Stomach (tissue), 9 donors: ENCODE data around the gene SUPT4H1. TPM values are rescaled to one million over a fixed set of nuclear protein-coding genes. Genes with fewer than 3 reads are reported as not detected.

ENCODE experiments used
- DNase-seq, 2 donors: peaks; one replicate each; pipeline versions ENCODE4 v3.0.0 to v3.0.0-alpha.2; 2013 to 2019
- H3K27ac ChIP-seq, 5 donors: fragments of 200-600 bp in 4 of 5; sonication (generic) in 4 of 5; one replicate each; pipeline ENCODE4 v1.5.1; 2013 to 2019; ENCODE audit warnings: mild to moderate bottlenecking in 1 of 5, moderate library complexity in 1 of 5
- H3K27me3 ChIP-seq, 3 donors: fragments of 200-600 bp; sonication (generic); one replicate each; pipeline ENCODE4 v1.5.1; 2017 to 2019; ENCODE audit warnings: mixed run types in 1 of 3
- H3K36me3 ChIP-seq, 4 donors: fragments of 200-600 bp; sonication (generic); 1 replicate in 3 of 4; 2 replicates in 1 of 4; pipeline ENCODE4 v1.5.1; 2016 to 2019
- H3K4me1 ChIP-seq, 4 donors: fragments of 200-600 bp; sonication (generic); one replicate each; pipeline ENCODE4 v1.5.1; 2016 to 2019
- H3K4me3 ChIP-seq, 4 donors: fragments of 200-600 bp; sonication (generic) in 3 of 4; one replicate each; pipeline ENCODE4 v1.5.1; 2016 to 2019; ENCODE audit warnings: mild to moderate bottlenecking in 1 of 4
- H3K9me3 ChIP-seq, 4 donors: fragments of 200-600 bp; sonication (generic); one replicate each; pipeline ENCODE4 v1.5.1; 2016 to 2019
- EP300 ChIP-seq: sonication (generic); formaldehyde crosslinking; IDR thresholded peaks from one replicate; pipeline ENCODE4 v1.6.1; 2017; ENCODE audit warnings: antibody characterized with exemption
- POLR2A ChIP-seq, 4 donors: fragments of 450-650 bp; IDR thresholded peaks; one replicate each; pipeline ENCODE4 v1.6.1; 2016; ENCODE audit warnings: antibody characterized with exemption in 4 of 4, control low read depth in 2 of 4, mild to moderate bottlenecking in 1 of 4, moderate library complexity in 1 of 4
- POLR2AphosphoS5 ChIP-seq, 3 donors: sonication (generic); formaldehyde crosslinking; IDR thresholded peaks; one replicate each; pipeline ENCODE4 v1.6.1; 2016; ENCODE audit warnings: antibody characterized with exemption in 3 of 3
- WGBS, 5 donors: extraction: QIAGEN DNeasy Blood & Tissue Kit in 3 of 5; methylation state at CpG; one replicate each; pipeline versions ENCODE4 v1.1.5 to v1.1.7; 2013 to 2018; 5-methylcytosine and 5-hydroxymethylcytosine counted together
- intact Hi-C: fragments of 100-400 bp; cut with DNase I; formaldehyde crosslinking; loops from one replicate; pipeline ENCODE4 v1.15.1; 2023; ENCODE audit warnings: low total_unique reads
- polyA plus RNA-seq, 3 donors: library from polyadenylated mRNA; stranded (reverse); fragments of 200-250 nt; gene quantifications; one replicate each; pipeline ENCODE4 v1.2.3, GENCODE V29; 2013
- total RNA-seq, 5 donors: library from RNA; depleted of rRNA; stranded (reverse); fragments of >200 nt; gene quantifications; one replicate each; pipeline versions ENCODE4 v1.1.0 to v1.2.3, GENCODE V29; 2014 to 2016
- TF ChIP-seq, protein P1 (sequence below), 7 experiments: fragments of 450-650 bp in 4 of 7; fragments of 200-600 bp in 3 of 7; sonication (generic) in 3 of 7; IDR thresholded peaks; one replicate each; pipeline ENCODE4 v1.5.1; 2016 to 2019; ENCODE audit warnings: antibody characterized with exemption in 7 of 7, control low read depth in 2 of 7, mild to moderate bottlenecking in 1 of 7
- donor health status: healthy with polysubstance abuse.
- donor health status: Bipolar disorder and iron deficiency.
- donor health status: healthy.

SUPT4H1 gene
- total and polyA plus RNA-seq, 8 donors, result 6.7 to 80.9 (median 43.1) TPM

DNA sequence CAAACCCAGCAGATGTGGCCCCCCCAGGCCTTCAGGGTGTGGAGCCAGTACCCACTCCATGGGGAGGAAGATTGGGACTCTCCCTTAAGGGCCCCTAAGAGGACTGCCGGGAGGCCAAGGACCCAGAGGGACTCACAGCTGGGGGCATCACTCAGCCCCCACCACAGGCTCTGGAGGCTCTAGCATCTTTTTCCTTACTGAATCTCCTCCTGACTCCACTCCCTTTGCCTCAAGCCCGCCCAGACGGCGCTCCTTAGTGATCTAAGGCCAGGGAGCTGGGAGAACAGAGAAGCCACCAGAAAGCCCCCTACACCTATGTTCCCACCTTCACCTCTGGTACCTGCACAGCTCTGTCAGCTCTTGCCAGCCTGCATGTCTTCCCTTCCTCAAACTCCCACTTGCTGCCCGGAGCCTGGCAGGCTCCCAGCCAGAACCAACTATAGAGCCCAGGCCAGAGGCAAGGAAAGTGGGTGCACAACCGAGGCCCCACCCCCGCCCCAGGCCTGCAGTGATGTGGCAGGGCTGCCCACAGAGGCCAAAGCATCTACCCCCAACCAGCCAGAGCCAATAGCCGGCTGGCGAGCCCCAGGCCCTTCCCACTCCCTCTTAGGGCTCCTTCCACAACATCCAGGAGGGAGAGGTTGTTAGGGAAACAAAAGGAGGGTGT is 48.9 kb downstream of the SUPT4H1 start:
- Histone ChIP-seq H3K36me3 (peaks cover 0 to 21% (median 6%) of the 10 kb centered on the region in 4 donors), H3K4me1 (peaks cover 0 to 8% (median 0%) of the 10 kb centered on the region in 4 donors), H3K4me3 (no peak overlapping the region), H3K9me3 (peaks cover 0 to 4% (median 0%) of the 10 kb centered on the region in 4 donors), H3K27ac (no peak overlapping the region), H3K27me3 (no peaks in the 10 kb centered on the region)
- DNase-seq, result peak in 1 of 2 donors; percentile 14
- 85 to 92% (median 88%) methylated on average over 7 to 9 of the region's 9 CpGs for WGBS, 5 donors
- no peak for TF ChIP-seq EP300
- TF ChIP-seq POLR2AphosphoS5 (IDR thresholded peaks at IDR 0.05), result no peak
- TF ChIP-seq, protein P1, sequence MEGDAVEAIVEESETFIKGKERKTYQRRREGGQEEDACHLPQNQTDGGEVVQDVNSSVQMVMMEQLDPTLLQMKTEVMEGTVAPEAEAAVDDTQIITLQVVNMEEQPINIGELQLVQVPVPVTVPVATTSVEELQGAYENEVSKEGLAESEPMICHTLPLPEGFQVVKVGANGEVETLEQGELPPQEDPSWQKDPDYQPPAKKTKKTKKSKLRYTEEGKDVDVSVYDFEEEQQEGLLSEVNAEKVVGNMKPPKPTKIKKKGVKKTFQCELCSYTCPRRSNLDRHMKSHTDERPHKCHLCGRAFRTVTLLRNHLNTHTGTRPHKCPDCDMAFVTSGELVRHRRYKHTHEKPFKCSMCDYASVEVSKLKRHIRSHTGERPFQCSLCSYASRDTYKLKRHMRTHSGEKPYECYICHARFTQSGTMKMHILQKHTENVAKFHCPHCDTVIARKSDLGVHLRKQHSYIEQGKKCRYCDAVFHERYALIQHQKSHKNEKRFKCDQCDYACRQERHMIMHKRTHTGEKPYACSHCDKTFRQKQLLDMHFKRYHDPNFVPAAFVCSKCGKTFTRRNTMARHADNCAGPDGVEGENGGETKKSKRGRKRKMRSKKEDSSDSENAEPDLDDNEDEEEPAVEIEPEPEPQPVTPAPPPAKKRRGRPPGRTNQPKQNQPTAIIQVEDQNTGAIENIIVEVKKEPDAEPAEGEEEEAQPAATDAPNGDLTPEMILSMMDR (IDR thresholded peaks at IDR 0.05), result no peak
- TF ChIP-seq POLR2A (IDR thresholded peaks at IDR 0.05), result no peak
- intact Hi-C loops, result no loop called here

DNA sequence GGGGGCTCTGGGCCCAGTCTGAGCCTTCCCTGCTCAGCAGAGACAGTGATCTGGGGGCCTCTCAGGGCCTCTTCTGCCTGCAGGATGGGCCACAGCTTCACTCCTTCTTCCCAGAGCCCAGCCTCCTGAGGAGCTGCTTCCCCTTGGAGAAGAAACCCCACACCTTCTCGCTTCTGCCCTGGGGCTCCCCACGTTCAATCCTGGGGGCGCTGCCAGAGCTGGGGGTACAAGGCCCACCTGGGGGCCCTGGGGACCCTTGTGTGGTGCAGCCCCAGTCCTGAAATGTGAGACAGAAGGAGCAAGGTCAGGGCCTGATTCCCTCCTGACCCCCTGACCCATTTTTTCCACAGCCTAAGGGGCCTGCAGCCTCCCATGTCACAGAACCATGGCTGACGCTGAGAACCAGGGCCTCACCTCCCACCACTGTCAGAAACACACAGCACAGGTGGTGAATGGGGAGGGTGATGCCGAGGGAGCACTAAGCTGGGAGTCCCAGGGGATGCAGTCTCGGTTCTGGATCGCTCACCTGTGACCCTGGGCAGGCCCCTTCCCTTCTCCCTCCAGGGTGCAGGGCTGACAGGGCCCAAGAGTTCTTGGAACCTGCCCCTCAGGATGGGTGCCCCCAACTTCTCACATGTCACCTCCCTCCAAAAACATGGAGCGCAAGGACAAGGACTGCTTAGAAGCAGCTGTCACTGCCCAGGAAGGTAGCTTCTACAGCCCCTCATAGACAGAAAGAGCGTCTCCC is 49.7 kb downstream of the SUPT4H1 start:
- peak in 1 of 2 donors; percentile 16 for DNase-seq
- WGBS, 5 donors, result 87 to 96% (median 94%) methylated on average over 6 to 9 of the region's 9 CpGs
- H3K27ac ChIP-seq, result no peak overlapping the region
- H3K4me3 ChIP-seq, result no peak overlapping the region
- intact Hi-C loops, result no loop called here
- H3K27me3 ChIP-seq, result no peaks in the 10 kb centered on the region
- peaks cover 0 to 8% (median 0%) of the 10 kb centered on the region in 4 donors for H3K4me1 ChIP-seq
- peaks cover 0 to 4% (median 0%) of the 10 kb centered on the region in 4 donors for H3K9me3 ChIP-seq
- H3K36me3 ChIP-seq, result peaks cover 0 to 21% (median 5%) of the 10 kb centered on the region in 4 donors
- TF ChIP-seq, protein P1 (IDR thresholded peaks at IDR 0.05), result no peak
- no peak for TF ChIP-seq POLR2AphosphoS5 (IDR thresholded peaks at IDR 0.05)
- no peak for TF ChIP-seq EP300
- TF ChIP-seq POLR2A (IDR thresholded peaks at IDR 0.05), result no peak

DNA sequence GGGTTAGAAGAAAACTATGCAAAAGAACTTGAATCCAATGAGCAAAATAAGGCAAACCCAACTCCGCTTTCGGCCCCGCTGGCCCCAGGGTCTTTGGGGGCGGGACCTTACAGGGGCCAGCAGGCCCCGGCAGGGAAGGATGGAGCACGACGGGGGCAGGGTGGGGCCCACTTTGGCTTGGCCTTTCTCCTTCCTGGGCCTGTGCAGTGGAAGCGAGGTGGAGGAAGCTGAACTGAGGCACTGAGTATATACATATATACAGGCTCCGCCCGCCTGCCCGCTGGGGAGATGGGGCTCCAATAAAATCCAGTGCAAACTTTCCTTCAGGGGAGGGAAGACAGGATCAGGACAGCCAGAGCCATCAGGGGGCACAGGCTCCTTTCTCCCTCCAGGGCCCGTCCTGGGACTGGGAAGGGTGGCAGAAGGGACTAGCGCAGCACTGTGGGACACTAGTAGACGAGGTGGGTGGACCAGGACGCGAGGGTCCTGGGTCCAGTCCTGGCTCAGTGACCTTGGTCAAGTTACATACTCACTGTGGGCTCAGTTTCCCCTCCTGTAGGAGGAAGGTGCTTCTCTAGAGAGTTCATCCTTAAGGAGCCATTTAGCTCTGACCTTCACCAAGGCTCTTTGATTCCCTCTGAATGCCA is 50.4 kb downstream of the SUPT4H1 start:
- Histone ChIP-seq H3K4me1 (peaks cover 0 to 8% (median 0%) of the 10 kb centered on the region in 4 donors), H3K9me3 (peaks cover 0 to 4% (median 0%) of the 10 kb centered on the region in 4 donors), H3K36me3 (peaks cover 0 to 17% (median 3%) of the 10 kb centered on the region in 4 donors), H3K4me3 (no peak overlapping the region), H3K27ac (no peak overlapping the region), H3K27me3 (no peaks in the 10 kb centered on the region)
- intact Hi-C loops, result no loop called here
- TF ChIP-seq, protein P1 (IDR thresholded peaks at IDR 0.05), result no peak
- no peak for TF ChIP-seq POLR2AphosphoS5 (IDR thresholded peaks at IDR 0.05)
- no peak for TF ChIP-seq EP300
- TF ChIP-seq POLR2A (IDR thresholded peaks at IDR 0.05), result no peak
- peak in 1 of 2 donors; percentile 9 for DNase-seq
- WGBS, 5 donors, result 79 to 92% (median 84%) methylated on average over 16 of the region's 16 CpGs

DNA sequence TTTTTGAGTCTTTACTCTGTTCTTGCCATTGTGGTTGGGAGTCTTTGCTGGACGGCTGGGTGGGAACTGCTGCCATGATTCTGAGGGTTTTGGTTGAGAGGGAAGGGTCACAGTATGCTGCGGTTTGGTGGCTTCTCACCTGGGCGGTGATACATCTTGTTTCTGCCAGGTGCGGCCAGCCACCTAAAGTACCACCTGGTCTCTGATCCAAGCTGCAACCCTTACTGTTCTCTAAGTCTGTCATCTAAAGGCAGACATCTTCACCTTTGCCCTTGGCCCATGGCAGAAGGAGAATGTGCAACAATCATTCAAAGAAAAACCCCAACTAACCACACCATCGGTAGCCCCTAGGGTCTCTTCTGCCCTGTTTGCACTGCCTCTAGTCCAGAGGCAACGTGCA is 51.7 kb downstream of the SUPT4H1 start:
- Histone ChIP-seq H3K4me3 (no peak overlapping the region), H3K36me3 (peaks cover 0 to 17% (median 3%) of the 10 kb centered on the region in 4 donors), H3K9me3 (peaks cover 0 to 4% (median 0%) of the 10 kb centered on the region in 4 donors), H3K27ac (no peak overlapping the region), H3K4me1 (peaks cover 0 to 8% (median 0%) of the 10 kb centered on the region in 4 donors), H3K27me3 (no peaks in the 10 kb centered on the region)
- DNase-seq, result peak in 1 of 2 donors; percentile 9
- intact Hi-C loops, result no loop called here
- TF ChIP-seq, protein P1 (IDR thresholded peaks at IDR 0.05), result no peak
- TF ChIP-seq EP300 (no peak), POLR2AphosphoS5 (IDR thresholded peaks at IDR 0.05) (no peak), POLR2A (IDR thresholded peaks at IDR 0.05) (no peak)
- WGBS, 5 donors, result 68 to 90% (median 84%) methylated on average over 6 of the region's 6 CpGs
